ENCODE data around the gene ROR2. TPM values are rescaled to one million over a fixed set of nuclear protein-coding genes. Genes with fewer than 3 reads are reported as not detected.

ROR2 gene
- polyA plus RNA-seq, 3 donors: not detected

DNA sequence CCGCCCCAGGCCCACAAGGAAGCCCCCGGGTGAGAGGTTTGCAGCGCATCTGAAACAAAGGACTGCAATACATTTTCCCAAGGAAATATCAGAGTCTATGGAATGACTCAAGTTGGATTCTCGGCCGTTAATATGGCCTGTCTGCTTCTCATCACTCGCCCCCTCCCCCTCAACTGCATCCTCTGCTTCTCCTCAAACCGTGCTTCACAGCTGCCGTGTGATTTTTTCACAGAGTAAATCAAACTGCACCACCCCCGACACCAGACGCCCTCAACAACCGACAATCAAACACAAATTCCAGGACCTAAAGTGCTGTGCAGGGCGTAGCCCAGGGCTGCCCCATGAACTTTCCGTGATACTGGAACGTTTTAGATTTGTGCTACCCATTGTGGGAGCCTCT, 176.9 kb downstream of the ROR2 start:
- Histone ChIP-seq H2AFZ (ENCODE audit: insufficient read depth, low read depth, low read length, poor library complexity, severe bottlenecking) (no peak overlapping the region), H3K36me3 (replicated peaks in 1 of 2; ENCODE audit: control insufficient read depth in 1 of 2, insufficient read depth in 2 of 2, low read length in 2 of 2) (no peaks in the 10 kb centered on the region), H3K4me2 (replicated peaks; ENCODE audit: extremely low read depth, low read length, poor library complexity, severe bottlenecking) (no peak overlapping the region), H4K20me1 (ENCODE audit: insufficient read depth, low read length) (no peaks in the 10 kb centered on the region), H3K27ac (ENCODE audit: low read depth in 1 of 2, low read length in 2 of 2) (no peak overlapping the region), H3K4me3 (replicated peaks in 1 of 3; ENCODE audit: low read depth in 2 of 3, low read length in 3 of 3) (no peak overlapping the region), H3K27me3 (ENCODE audit: control insufficient read depth in 2 of 2, insufficient read depth in 2 of 2, low read length in 2 of 2) (no peaks in the 10 kb centered on the region), H3K4me1 (ENCODE audit: control insufficient read depth in 1 of 2, insufficient read depth in 2 of 2, low read length in 2 of 2) (no peaks in the 10 kb centered on the region), H3K9ac (ENCODE audit: insufficient read depth, low read length, poor library complexity, severe bottlenecking) (no peak overlapping the region), H3K9me3 (replicated peaks in 1 of 2; ENCODE audit: control insufficient read depth in 1 of 2, insufficient read depth in 1 of 2, low read length in 2 of 2) (no peaks in the 10 kb centered on the region), H3K79me2 (ENCODE audit: insufficient read depth, low read length) (no peaks in the 10 kb centered on the region)
- no peak for DNase-seq
- H3K27ac Mint-ChIP-seq: no peak overlapping the region
- H3K36me3 Mint-ChIP-seq: no peaks in the 10 kb centered on the region
- H3K27me3 Mint-ChIP-seq (ENCODE audit: low read depth in 3 of 3): peaks cover 2 to 6% (median 3%) of the 10 kb centered on the region in 3 donors
- H3K9me3 Mint-ChIP-seq: no peaks in the 10 kb centered on the region
- H3K4me3 Mint-ChIP-seq: no peak overlapping the region
- whole genome bisulfite sequencing (ENCODE audit: insufficient coverage): 93% methylated on average over 12 of the region's 14 CpGs
- peaks cover 15% of the 10 kb centered on the region for H3K4me1 Mint-ChIP-seq
- intact Hi-C loops (cut with micrococcal nuclease): no loop called here
- TF ChIP-seq, protein P1, sequence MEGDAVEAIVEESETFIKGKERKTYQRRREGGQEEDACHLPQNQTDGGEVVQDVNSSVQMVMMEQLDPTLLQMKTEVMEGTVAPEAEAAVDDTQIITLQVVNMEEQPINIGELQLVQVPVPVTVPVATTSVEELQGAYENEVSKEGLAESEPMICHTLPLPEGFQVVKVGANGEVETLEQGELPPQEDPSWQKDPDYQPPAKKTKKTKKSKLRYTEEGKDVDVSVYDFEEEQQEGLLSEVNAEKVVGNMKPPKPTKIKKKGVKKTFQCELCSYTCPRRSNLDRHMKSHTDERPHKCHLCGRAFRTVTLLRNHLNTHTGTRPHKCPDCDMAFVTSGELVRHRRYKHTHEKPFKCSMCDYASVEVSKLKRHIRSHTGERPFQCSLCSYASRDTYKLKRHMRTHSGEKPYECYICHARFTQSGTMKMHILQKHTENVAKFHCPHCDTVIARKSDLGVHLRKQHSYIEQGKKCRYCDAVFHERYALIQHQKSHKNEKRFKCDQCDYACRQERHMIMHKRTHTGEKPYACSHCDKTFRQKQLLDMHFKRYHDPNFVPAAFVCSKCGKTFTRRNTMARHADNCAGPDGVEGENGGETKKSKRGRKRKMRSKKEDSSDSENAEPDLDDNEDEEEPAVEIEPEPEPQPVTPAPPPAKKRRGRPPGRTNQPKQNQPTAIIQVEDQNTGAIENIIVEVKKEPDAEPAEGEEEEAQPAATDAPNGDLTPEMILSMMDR (IDR thresholded peaks at IDR 0.05): no peak

DNA sequence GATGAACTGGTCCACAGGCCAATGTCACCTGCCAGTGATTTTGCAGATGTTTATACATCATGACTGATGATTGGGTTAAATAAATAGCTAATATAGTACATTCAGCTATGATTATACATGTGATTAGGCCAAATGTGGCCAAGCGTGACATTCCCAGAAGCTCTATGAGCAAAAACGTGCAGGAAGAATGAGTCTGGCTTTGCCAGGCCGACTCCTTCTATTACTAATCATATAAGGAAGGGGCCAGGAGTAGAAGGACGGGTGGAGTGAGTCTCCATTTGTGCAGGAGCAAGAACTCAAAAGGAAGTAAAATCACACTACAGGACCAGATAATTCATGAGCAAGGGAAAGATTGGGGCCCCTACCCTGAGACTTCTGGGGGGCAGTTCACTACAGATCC, 178.2 kb downstream of the ROR2 start:
- Mint-ChIP-seq H3K27me3 (ENCODE audit: low read depth in 3 of 3) (peaks cover 3 to 6% (median 5%) of the 10 kb centered on the region in 3 donors), H3K27ac (no peak overlapping the region)

More for the DNA sequence above, 178.2 kb downstream of the ROR2 start:
- H3K9ac ChIP-seq (ENCODE audit: insufficient read depth, low read length, poor library complexity, severe bottlenecking): no peak overlapping the region
- H3K27ac ChIP-seq (ENCODE audit: low read depth in 1 of 2, low read length in 2 of 2): no peak overlapping the region
- Mint-ChIP-seq H3K4me1 (peaks cover 11% of the 10 kb centered on the region), H3K36me3 (no peaks in the 10 kb centered on the region), H3K9me3 (no peaks in the 10 kb centered on the region), H3K4me3 (no peak overlapping the region)
- H3K79me2 ChIP-seq (ENCODE audit: insufficient read depth, low read length): no peaks in the 10 kb centered on the region
- H3K36me3 ChIP-seq (replicated peaks in 1 of 2; ENCODE audit: control insufficient read depth in 1 of 2, insufficient read depth in 2 of 2, low read length in 2 of 2): no peaks in the 10 kb centered on the region
- H3K4me2 ChIP-seq (replicated peaks; ENCODE audit: extremely low read depth, low read length, poor library complexity, severe bottlenecking): no peak overlapping the region
- no CpG with 5 or more reads among the region's 4 CpGs for WGBS (ENCODE audit: insufficient coverage)
- no peak overlapping the region for H3K4me3 ChIP-seq (replicated peaks in 1 of 3; ENCODE audit: low read depth in 2 of 3, low read length in 3 of 3)
- H2AFZ ChIP-seq (ENCODE audit: insufficient read depth, low read depth, low read length, poor library complexity, severe bottlenecking): no peak overlapping the region
- no peaks in the 10 kb centered on the region for H3K27me3 ChIP-seq (ENCODE audit: control insufficient read depth in 2 of 2, insufficient read depth in 2 of 2, low read length in 2 of 2)
- DNase-seq: no peak
- no peaks in the 10 kb centered on the region for H4K20me1 ChIP-seq (ENCODE audit: insufficient read depth, low read length)
- intact Hi-C loops (cut with micrococcal nuclease): no loop called here
- no peaks in the 10 kb centered on the region for H3K4me1 ChIP-seq (ENCODE audit: control insufficient read depth in 1 of 2, insufficient read depth in 2 of 2, low read length in 2 of 2)
- H3K9me3 ChIP-seq (replicated peaks in 1 of 2; ENCODE audit: control insufficient read depth in 1 of 2, insufficient read depth in 1 of 2, low read length in 2 of 2): no peaks in the 10 kb centered on the region
- TF ChIP-seq, protein P1 (IDR thresholded peaks at IDR 0.05): no peak
